LHCN-M2 (cell line): ENCODE measurements around the gene LONP1. TPM values are rescaled to one million over a fixed set of nuclear protein-coding genes. Genes with fewer than 3 reads are reported as not detected.
"Not testable (repeated sequence)": the region's sequence is repeated elsewhere in the genome, so short reads cannot be mapped to it uniquely, and the experiment has no call there.

ENCODE experiments used
- DNase-seq: peaks from one replicate; pipeline ENCODE4 v3.0.0-alpha.2; 2012; ENCODE audit warnings: low read depth
- total RNA-seq: library from RNA; depleted of rRNA; stranded (reverse); fragments of >200 nt; gene quantifications from 2 replicates; pipeline ENCODE4 v1.2.3, GENCODE V29; 2014

Gene LONP1
- total RNA-seq, 1 experiment from 2014 or later: 71.2 TPM

- DNase-seq: no peak
Measured at GRCh38 chr19:5714816-5715215, 5.1 kb downstream of the LONP1 start.

GRCh38 chr19:5713228-5713627 lies 6.7 kb downstream of the LONP1 start:
- DNase-seq: no peak

- no peak for DNase-seq
Measured at GRCh38 chr19:5711713-5712161, 8.2 kb downstream of the LONP1 start.

GRCh38 chr19:5711025-5711424 lies 8.9 kb downstream of the LONP1 start:
- no peak for DNase-seq

GRCh38 chr19:5707576-5708575 lies 12.1 kb downstream of the LONP1 start:
- no peak for DNase-seq

GRCh38 chr19:5706876-5707573 lies 12.9 kb downstream of the LONP1 start:
- DNase-seq: no peak

- DNase-seq: no peak
Measured at GRCh38 chr19:5705552-5705951, 14.4 kb downstream of the LONP1 start.

- no peak for DNase-seq
Measured at GRCh38 chr19:5703819-5704818, 15.8 kb downstream of the LONP1 start.

- not testable (repeated sequence) for DNase-seq
Measured at GRCh38 chr19:5702053-5702410, 17.9 kb downstream of the LONP1 start.

GRCh38 chr19:5700455-5701092 lies 19.4 kb downstream of the LONP1 start:
- no peak for DNase-seq

- DNase-seq: no peak
Measured at GRCh38 chr19:5698635-5699422, 21.1 kb downstream of the LONP1 start.

- DNase-seq: no peak
Measured at GRCh38 chr19:5697890-5698634, 21.9 kb downstream of the LONP1 start.

GRCh38 chr19:5697022-5697889 lies 22.7 kb downstream of the LONP1 start:
- DNase-seq: no peak

GRCh38 chr19:5696196-5697021 lies 23.5 kb downstream of the LONP1 start:
- DNase-seq: no peak

- DNase-seq: no peak
Measured at GRCh38 chr19:5695649-5696195, 24.2 kb downstream of the LONP1 start.

- no peak for DNase-seq
Measured at GRCh38 chr19:5694956-5695648, 24.8 kb downstream of the LONP1 start.
